GM12875 (cell line): ENCODE measurements around the gene SCAMP4.
A peak's percentile ranks its signal among the peaks of the same experiment; 100 is the strongest.

Experiments used
- H3K4me3 ChIP-seq: one replicate; pipeline ENCODE4 v1.5.1; 2011; ENCODE audit warnings: low read depth, low read length, control low read depth
- TF ChIP-seq, protein P1 (sequence below): IDR thresholded peaks from 2 replicates; pipeline ENCODE4 v1.5.1; 2011; ENCODE audit warnings: low read depth, mild to moderate bottlenecking, control low read depth, inconsistent platforms, low read length, moderate library complexity, borderline replicate concordance; ENCODE audit not compliant: insufficient read depth

The SCAMP4 gene

DNA sequence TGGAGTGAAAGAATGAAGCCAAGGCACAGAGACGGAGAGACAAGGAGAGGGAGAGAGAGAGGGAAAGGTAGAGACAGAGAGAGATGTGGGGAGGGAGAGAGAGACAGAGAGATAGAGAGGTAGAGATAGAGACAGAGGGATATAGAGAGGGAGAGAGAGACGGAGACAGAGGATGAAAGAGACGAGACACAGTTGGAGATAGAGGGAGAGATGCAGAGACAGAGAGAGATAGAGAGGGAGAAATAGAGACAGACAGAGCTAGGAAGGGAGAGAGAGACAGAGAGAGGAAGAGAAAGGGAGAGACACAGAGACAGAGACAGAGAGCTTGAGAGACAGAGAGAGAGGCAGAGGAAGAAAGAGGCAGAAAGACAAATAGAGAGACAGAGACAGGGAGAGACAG, 31.2 kb downstream of the SCAMP4 start:
- TF ChIP-seq, protein P1, sequence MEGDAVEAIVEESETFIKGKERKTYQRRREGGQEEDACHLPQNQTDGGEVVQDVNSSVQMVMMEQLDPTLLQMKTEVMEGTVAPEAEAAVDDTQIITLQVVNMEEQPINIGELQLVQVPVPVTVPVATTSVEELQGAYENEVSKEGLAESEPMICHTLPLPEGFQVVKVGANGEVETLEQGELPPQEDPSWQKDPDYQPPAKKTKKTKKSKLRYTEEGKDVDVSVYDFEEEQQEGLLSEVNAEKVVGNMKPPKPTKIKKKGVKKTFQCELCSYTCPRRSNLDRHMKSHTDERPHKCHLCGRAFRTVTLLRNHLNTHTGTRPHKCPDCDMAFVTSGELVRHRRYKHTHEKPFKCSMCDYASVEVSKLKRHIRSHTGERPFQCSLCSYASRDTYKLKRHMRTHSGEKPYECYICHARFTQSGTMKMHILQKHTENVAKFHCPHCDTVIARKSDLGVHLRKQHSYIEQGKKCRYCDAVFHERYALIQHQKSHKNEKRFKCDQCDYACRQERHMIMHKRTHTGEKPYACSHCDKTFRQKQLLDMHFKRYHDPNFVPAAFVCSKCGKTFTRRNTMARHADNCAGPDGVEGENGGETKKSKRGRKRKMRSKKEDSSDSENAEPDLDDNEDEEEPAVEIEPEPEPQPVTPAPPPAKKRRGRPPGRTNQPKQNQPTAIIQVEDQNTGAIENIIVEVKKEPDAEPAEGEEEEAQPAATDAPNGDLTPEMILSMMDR = no peak
- H3K4me3 ChIP-seq = no peak overlapping the region

DNA sequence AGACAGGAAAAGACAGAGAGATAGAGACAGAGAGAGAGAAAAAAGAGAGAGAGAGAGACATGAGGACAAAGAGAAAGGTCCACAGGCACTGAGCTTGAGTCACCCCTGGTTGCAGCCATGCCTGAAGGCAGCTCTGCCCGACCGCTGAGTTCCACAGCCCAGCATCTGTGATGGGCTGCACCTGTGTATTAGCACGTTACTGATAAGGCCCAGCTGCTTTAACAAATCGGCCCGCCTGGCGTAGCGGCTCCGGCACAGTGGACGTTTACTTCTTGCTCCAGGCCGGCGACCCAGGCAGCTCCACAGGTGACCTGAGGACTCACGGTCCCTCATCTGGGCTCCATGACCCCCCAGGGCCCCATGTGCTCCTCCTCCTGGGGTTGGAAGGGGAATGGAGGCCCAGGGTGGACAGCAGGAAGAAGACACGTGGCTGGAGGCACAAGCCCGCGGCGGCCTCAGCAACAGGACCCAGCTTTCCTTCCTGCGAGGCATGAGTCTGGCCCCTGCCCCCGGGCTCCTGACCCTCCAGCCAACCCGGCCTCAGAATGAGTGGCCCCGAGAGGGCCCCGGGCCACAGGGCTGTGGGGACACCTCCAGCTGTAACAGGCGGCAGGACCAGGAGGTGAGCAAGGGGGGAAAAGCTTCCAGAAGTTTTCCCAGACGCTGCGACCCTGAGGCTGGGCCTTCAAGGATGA, 31.9 kb downstream of the SCAMP4 start:
- no peak overlapping the region for H3K4me3 ChIP-seq
- TF ChIP-seq, protein P1 = no peak

DNA sequence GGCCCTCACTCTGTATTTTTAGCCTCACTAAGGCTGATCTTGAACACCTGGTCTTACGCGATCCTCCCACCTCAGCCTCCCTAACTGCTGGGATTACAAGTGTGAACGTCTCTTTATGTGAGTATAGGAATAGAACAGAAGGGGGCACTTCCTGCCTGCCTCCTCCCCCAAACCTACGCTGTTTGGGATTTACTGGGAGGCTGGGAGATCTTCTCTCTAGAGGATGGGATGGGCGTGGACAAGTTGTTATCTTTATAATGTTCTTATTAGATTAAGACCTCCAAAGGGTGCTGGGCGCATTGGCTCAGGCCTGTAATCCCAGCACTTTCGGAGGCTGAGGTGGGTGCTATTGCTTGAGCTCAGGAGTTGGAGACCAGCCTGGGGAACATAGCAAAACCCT, 32.9 kb downstream of the SCAMP4 start:
- H3K4me3 ChIP-seq = no peak overlapping the region
- TF ChIP-seq, protein P1 = no peak

DNA sequence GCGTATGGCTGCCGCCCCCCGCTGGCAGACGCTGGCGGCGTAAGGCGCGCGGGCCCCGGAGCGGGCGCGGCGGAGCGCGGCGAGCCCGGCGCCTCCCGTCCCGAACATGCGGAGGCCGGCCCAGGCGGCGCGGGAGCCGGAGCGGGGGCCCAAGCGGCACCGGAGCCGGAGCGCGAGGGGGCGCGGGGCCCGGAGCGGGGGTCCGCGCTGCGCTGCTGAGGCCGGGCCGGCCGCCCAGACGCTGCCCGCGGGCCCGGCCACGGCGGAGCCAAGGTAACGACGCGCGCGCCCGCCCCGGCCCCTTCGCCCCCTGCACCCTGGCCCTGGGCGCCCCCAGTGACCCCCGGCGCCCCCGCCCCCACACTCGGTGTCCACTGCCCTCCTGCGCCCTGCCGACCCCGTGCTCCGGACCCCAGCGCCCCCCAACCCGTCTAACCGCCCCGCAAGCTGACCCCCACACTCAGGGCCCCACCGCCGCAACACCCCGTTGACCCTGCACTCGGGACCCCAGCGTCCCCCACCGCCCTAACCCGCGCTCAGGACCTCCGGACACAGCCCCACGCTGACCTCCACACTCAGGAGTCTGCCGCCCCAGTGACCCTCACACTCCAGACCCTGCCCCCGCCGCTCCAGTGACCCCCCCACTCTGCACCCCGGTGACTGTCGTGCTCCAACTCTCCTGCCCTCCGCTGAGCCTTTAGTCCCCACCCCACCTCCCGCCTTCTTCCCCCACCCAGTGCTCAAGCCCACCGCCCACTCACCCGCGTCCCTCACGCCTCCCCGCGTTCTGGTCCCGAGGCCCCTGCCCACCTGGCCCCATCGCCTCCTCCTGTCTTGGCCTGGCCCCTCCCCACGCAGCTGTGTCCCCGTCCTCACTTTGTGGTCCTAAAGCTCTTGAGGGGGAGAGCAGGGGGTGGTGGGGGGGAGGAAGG, 36.2 kb downstream of the SCAMP4 start, which contains the start of gene CSNK1G2:
CSNK1G2 (plus strand) TSS at position 27 of the 932 bp plus-strand sequence. CDS start 28,601 bp downstream, outside the sequence.
- TF ChIP-seq, protein P1 = peak; percentile 17; the same call in 1 of the 2 replicates
- H3K4me3 ChIP-seq = peak within 1 kb of the TSS; percentile 73

DNA sequence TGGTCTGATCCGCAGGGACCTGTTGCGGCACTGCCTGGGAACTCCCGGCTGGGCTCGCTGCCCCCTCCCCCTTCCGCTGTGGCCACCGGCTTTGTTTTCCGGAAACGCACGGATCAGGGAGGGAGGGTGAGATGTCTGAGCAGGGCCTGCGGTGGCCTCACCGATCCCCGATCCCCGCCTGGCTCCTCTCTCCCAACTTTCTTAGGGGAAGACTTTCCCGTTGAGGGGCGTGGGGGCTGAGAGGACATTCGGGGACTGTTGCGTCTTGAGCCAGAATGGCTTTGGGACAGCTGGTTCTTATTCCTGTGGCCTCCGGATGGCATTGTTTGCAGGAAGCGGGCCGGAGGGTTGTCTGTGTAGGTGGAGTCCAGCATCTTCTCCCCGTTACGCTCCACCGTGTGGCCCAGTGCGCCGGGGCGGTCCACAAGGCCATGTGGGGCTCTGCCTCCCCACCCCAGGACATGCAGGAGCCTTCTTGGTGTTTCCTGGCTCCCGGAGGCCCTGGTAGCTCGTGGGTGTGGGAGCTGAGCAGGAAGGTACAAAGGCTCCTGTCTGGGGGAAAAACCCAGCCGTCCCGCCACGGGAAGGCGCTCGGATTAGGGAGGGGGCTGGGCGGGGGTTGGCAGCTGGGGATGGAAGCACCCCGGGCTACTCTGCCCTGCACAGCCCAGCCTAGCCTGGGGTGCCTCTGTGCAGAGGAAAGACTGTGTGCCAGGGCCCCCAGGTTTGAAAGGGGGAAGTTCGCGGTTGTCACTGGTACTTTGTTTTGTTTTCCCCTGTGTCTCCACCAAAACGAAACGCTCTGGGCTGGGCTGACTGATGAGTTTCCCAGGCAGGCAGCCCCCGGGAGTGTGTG, 37.1 kb downstream of the SCAMP4 start:
- peak overlapping the region; percentile 73 for H3K4me3 ChIP-seq
- TF ChIP-seq, protein P1 = no peak

DNA sequence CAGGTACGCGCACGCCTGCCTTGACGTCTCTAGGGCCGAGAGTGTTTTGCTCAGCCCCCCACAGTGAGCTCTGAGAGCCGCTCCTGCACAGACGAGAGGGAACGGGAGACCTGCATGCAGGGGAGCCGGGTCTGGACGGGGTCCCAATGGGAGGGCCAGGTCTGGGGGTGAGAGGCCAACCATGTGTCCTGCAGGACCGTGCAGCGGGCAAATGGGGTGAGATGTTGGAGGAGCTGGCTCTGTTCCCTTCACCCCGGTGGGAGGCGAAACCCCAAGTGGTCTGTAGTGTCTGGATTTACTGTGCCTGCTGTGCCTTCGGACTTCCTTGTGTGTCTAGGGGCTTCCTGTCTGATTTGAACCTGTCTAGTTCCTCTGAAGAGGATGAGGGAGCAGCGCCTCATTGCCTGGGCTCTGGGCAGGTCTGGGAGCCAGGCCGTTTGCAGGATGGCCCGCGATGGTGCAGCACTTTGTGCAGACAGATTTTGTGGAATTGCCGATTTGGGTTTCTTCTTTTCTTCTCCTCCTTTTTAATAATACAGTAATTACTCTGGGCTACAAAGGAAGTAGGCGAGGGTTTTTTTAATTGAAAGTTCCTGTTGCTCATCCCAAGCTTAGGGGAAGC, 37.8 kb downstream of the SCAMP4 start:
- TF ChIP-seq, protein P1 = no peak
- H3K4me3 ChIP-seq = peak overlapping the region; percentile 73
